Fibroblast of villous mesenchyme (primary cell): ENCODE results near the gene CDH4. TPM values are rescaled to one million over a fixed set of nuclear protein-coding genes. Genes with fewer than 3 reads are reported as not detected.

Source experiments
- DNase-seq: peaks from one replicate; pipeline ENCODE4 v3.0.0-alpha.2; 2010; ENCODE audit warnings: low read depth
- H3K4me3 ChIP-seq: 2 replicates; pipeline ENCODE4 v1.5.1; 2011; ENCODE audit warnings: low read depth, mild to moderate bottlenecking, low read length
- total RNA-seq: library from RNA; depleted of rRNA; stranded (reverse); fragments of >200 nt; gene quantifications from 2 replicates; pipeline ENCODE4 v1.2.3, GENCODE V29; 2012
- TF ChIP-seq, protein P1 (sequence below): IDR thresholded peaks from 2 replicates; pipeline ENCODE4 v1.5.1; 2012; ENCODE audit warnings: low read depth, mild to moderate bottlenecking, low read length; ENCODE audit not compliant: insufficient read depth

The CDH4 gene
- total RNA-seq, 1 donor: 1.7 TPM

DNA sequence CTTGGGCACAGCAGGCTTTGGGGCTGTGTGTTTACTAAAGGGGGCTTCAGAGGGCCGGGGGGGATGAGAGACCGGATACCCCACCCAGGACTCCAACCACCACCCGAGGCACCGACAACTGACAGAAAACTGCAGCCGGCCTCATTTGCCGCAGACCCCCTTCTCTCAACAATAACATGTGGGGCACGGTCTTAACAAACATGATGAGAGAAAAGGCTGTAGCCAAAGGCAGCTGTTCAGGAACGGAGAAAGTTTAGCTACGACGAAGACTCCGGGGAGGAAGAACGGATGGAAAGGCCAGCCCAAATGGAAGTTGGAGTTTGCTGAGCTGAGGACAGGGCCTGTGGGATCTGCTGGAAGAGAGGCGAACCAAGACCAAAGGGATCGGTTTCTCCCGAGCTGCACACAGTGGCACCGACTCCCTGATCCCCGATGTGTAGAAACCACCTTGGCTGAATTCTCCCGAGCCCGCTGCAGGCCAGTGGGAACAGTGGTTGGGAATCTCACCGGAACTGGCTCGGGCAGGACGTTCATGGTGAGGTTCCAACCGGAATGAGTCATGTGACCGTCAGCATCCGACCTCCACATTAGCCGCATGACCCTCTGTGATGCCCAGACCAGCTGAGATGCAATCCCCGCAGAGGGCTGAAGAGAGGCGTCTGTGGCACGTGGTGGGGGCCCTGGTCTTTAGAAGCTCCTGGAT, 454.3 kb downstream of the CDH4 start:
- TF ChIP-seq, protein P1, sequence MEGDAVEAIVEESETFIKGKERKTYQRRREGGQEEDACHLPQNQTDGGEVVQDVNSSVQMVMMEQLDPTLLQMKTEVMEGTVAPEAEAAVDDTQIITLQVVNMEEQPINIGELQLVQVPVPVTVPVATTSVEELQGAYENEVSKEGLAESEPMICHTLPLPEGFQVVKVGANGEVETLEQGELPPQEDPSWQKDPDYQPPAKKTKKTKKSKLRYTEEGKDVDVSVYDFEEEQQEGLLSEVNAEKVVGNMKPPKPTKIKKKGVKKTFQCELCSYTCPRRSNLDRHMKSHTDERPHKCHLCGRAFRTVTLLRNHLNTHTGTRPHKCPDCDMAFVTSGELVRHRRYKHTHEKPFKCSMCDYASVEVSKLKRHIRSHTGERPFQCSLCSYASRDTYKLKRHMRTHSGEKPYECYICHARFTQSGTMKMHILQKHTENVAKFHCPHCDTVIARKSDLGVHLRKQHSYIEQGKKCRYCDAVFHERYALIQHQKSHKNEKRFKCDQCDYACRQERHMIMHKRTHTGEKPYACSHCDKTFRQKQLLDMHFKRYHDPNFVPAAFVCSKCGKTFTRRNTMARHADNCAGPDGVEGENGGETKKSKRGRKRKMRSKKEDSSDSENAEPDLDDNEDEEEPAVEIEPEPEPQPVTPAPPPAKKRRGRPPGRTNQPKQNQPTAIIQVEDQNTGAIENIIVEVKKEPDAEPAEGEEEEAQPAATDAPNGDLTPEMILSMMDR: no peak
- no peak for DNase-seq
- H3K4me3 ChIP-seq: no peak overlapping the region

DNA sequence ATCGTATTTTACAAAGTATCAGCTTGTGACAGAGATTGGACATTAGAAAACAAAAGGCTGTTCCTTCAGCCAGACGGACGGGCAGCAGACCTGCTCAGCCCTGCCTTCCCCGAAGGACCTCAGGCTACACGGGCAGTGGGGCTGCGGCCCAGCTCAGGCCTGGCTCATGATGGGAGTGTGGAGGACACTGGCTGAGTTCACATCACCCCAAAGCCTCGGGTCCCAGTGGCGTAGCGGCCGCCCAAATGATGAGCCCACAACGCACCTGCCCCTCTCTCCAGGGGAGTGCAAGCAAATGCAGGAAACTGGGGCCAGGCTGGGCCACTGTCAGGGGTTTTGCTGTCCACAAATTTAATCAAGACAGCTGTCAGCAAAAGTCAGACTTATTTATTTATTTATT, 456.8 kb downstream of the CDH4 start:
- DNase-seq: no peak
- H3K4me3 ChIP-seq: no peak overlapping the region
- TF ChIP-seq, protein P1: no peak

DNA sequence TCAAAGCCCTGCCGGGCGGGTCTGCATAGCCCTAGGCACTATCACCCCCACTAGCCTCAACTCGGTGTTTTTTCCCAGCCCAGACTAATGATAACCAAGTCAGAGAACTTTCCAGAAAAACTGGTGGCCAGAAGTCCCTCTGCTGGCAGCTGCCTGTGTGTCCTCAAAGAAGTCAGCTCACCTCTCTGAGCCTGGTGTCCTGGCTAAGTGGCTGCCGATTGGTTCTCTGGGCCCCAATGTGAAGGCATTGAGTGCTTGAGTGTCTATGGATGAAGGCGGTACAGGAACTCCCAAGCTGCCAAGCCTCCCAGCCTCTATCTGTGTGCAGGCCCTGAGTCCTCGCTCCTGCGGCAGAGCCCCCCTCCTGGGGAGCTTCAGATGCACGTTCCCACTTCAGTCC, 458.0 kb downstream of the CDH4 start:
- TF ChIP-seq, protein P1: no peak
- DNase-seq: no peak

DNA sequence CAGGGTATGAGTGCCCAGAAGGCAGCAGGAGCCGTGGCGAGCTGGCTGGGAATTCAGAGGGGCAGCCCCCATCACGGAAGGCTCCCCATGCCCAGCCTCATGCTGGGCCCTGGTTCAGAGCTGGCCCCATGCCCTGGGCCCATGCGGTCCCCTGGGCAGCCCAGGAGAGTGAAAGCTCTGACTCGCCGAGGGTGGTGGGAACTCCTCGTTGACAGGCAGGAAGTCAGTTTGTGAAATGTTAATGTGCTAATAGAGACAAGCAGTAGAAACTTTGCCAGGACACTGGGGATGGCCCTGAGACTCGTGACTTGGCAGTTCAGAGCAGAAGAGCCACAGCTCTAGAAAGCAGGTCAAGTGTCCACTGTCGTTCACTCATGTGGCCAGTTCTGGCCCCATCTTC, 460.6 kb downstream of the CDH4 start:
- H3K4me3 ChIP-seq: no peak overlapping the region
- TF ChIP-seq, protein P1: no peak
- no peak for DNase-seq

More for the DNA sequence above, 458.0 kb downstream of the CDH4 start:
- H3K4me3 ChIP-seq: no peak overlapping the region

GRCh38 chr20:61718361-61719005, 466.4 kb downstream of the CDH4 start:
- DNase-seq: no peak
- no peak overlapping the region for H3K4me3 ChIP-seq
- TF ChIP-seq, protein P1: no peak

- TF ChIP-seq, protein P1: no peak
- DNase-seq: peak; percentile 4
- H3K4me3 ChIP-seq: no peak overlapping the region
Measured at GRCh38 chr20:61719691-61720347, 467.8 kb downstream of the CDH4 start.
